Thoracic aorta (tissue), 2 donors: ENCODE results near the gene CCDC117. TPM values are rescaled to one million over a fixed set of nuclear protein-coding genes. Genes with fewer than 3 reads are reported as not detected.
"Not testable (repeated sequence)": the region's sequence is repeated elsewhere in the genome, so short reads cannot be mapped to it uniquely, and the experiment has no call there.

Experiments used
- ATAC-seq: fragments of 150-250 bp; one replicate; pipeline ENCODE4 v1.8.0; 2017; ENCODE audit warnings: low read depth; ENCODE audit not compliant: insufficient number of reproducible peaks, low FRiP score
- DNase-seq: peaks from one replicate; pipeline ENCODE4 v3.0.0-alpha.2; 2020; ENCODE audit warnings: low spot score
- H3K27ac ChIP-seq, 2 donors: fragments of 200-600 bp; sonication (generic); 1 replicate in 1 of 2; 2 replicates in 1 of 2; pipeline ENCODE4 v1.5.1; 2016; ENCODE audit warnings: mild to moderate bottlenecking in 2 of 2, moderate library complexity in 2 of 2
- H3K27me3 ChIP-seq: fragments of 200-600 bp; sonication (generic); replicated peaks from 2 replicates; pipeline ENCODE4 v1.6.0; 2016; ENCODE audit warnings: mild to moderate bottlenecking; ENCODE audit not compliant: insufficient read depth
- H3K36me3 ChIP-seq: fragments of 200-600 bp; sonication (generic); one replicate; pipeline ENCODE4 v1.5.1; 2016
- H3K4me1 ChIP-seq, 2 donors: fragments of 200-600 bp; sonication (generic); 1 replicate in 1 of 2; 2 replicates in 1 of 2; pipeline versions ENCODE4 v1.5.1 to v1.6.0; 2016; ENCODE audit warnings: low read depth in 2 of 2, mild to moderate bottlenecking in 1 of 2; ENCODE audit not compliant: control insufficient read depth in 1 of 2
- H3K4me3 ChIP-seq: fragments of 200-600 bp; sonication (generic); 2 replicates; pipeline ENCODE4 v1.5.1; 2016; ENCODE audit warnings: mild to moderate bottlenecking
- H3K9me3 ChIP-seq: fragments of 200-600 bp; sonication (generic); 2 replicates; pipeline ENCODE4 v1.5.1; 2016
- total RNA-seq, 2 donors: library from RNA; depleted of rRNA; stranded (reverse); fragments of >200 nt; gene quantifications; one replicate each; pipeline versions ENCODE4 v1.1.0 to v1.2.3, GENCODE V29; 2016
- TF ChIP-seq, protein P1 (sequence below): fragments of 200-600 bp; sonication (generic); IDR thresholded peaks from one replicate; pipeline ENCODE4 v1.5.1; 2019; ENCODE audit warnings: antibody characterized with exemption

Gene CCDC117
- total RNA-seq, 2 donors from 2014 or later = 15.2 to 18.4 TPM

DNA sequence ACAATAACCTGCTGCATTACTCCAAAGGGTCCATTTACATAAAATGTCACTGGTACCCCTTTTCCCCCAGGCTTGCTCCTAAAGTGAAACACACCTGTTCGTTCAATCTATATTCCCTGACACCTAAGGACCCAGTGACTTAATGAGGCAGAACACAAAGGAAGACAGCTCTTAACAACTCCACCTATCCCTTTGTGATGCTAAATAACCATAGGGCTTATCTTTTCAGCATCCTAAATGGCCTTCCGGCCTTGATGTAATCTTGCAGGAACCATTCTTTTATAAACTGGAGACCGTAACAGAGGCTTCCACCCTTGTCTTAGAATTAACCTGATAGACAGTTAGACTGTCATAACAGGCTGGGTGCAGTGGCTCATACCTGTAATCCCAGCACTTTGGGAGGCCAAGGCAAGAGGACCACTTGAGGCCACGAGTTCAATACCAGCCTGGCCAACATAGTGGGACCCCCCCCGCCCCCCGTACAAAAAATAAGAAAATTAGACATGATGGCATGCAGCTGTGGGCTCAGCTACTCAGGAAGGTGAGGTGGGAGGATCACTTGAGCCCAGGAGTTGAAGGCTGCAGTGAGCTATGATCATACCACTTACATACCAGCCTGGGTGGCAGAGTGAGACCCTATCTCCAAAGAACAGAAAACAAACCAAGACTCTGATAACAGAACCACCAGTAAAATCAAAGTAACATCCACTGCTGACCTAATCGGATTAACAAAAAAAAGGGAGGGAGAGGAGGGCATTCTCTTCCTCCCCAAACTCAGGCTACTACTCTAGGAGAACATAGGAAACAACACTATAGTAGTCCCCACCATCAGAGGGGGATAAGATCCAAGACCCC lies 36.0 kb upstream of the CCDC117 start:
- no peak overlapping the region for H3K4me3 ChIP-seq
- no peak overlapping the region for H3K27ac ChIP-seq
- DNase-seq (no peak), ATAC-seq (no peak)
- TF ChIP-seq, protein P1, sequence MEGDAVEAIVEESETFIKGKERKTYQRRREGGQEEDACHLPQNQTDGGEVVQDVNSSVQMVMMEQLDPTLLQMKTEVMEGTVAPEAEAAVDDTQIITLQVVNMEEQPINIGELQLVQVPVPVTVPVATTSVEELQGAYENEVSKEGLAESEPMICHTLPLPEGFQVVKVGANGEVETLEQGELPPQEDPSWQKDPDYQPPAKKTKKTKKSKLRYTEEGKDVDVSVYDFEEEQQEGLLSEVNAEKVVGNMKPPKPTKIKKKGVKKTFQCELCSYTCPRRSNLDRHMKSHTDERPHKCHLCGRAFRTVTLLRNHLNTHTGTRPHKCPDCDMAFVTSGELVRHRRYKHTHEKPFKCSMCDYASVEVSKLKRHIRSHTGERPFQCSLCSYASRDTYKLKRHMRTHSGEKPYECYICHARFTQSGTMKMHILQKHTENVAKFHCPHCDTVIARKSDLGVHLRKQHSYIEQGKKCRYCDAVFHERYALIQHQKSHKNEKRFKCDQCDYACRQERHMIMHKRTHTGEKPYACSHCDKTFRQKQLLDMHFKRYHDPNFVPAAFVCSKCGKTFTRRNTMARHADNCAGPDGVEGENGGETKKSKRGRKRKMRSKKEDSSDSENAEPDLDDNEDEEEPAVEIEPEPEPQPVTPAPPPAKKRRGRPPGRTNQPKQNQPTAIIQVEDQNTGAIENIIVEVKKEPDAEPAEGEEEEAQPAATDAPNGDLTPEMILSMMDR = no peak
- no peaks in the 10 kb centered on the region for H3K36me3 ChIP-seq
- no peaks in the 10 kb centered on the region for H3K9me3 ChIP-seq
- H3K4me1 ChIP-seq = peaks cover 0 to 4% of the 10 kb centered on the region in 2 donors
- no peaks in the 10 kb centered on the region for H3K27me3 ChIP-seq

DNA sequence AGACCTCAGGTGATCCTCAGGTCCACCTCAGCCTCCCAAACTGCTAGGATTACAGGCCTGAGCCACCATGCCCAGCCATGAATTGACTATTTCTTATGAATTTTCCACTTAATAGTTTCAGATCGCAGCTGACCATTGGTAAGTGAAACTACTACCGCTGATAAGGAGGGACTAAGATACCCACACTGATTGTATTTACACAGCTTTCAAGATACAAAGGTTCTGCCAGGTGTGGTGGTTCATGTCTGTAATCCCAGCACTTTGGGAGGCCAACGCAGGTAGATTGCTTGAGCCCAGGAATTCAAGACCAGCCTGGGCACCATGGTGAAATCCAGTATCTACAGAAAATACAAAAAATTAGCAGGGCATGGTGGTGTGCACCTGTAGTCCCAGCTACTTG lies 34.8 kb upstream of the CCDC117 start:
- Histone ChIP-seq H3K36me3 (no peaks in the 10 kb centered on the region), H3K4me3 (no peak overlapping the region), H3K9me3 (no peaks in the 10 kb centered on the region), H3K4me1 (peaks cover 0 to 7% of the 10 kb centered on the region in 2 donors), H3K27ac (no peak overlapping the region), H3K27me3 (no peaks in the 10 kb centered on the region)
- no peak for ATAC-seq
- DNase-seq = no peak
- TF ChIP-seq, protein P1 = no peak

DNA sequence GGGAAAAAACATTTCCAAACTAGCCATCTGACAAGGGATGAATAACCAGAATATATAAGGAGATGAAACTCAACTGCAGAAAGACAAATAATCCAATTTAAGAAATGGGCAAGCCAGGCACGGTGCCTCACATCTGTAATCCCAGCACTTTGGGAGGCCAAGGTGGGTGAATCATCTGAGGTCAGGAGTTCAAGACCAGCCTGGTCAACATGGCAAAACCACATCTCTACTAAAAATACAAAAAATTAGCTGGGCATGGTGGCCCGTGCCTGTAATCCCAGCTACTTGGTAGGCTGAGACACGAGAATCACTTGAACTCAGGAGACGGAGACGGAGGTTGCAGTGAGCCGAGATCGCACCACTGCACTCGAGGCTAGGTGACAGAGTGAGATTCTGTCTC lies 33.6 kb upstream of the CCDC117 start:
- not testable (repeated sequence) for ATAC-seq, H3K4me3 ChIP-seq, H3K9me3 ChIP-seq, H3K36me3 ChIP-seq, H3K27me3 ChIP-seq, H3K27ac ChIP-seq, DNase-seq
- H3K4me1 ChIP-seq = peaks cover 8 to 13% of the 10 kb centered on the region in 2 donors

DNA sequence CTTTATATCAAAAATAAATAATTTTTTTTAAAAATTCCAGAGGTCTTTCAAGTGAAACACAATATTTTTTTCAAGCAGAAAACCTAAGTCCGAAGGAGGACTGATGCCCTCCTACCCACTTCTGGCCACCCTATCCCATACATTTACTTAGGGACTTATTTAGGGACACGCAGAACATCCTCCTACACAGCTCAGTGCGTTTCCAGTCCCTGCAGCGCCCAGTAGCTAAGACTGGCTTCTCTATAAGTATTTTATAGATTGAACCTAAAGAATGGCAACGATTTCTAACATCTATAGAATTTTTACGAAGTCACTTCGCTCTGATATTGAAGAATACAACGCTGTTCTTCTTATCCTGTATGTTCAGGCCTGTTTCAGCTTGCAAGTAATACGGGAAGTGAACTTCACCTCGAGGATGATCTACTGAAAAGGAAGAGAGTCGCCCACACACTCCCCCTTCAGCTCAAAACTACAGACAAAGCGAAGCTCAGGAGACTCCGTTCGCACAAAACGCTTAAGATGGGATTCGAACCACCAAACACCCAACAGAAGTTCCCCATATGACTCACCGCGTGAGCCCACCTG lies 31.2 kb upstream of the CCDC117 start:
- TF ChIP-seq, protein P1 = no peak

DNA sequence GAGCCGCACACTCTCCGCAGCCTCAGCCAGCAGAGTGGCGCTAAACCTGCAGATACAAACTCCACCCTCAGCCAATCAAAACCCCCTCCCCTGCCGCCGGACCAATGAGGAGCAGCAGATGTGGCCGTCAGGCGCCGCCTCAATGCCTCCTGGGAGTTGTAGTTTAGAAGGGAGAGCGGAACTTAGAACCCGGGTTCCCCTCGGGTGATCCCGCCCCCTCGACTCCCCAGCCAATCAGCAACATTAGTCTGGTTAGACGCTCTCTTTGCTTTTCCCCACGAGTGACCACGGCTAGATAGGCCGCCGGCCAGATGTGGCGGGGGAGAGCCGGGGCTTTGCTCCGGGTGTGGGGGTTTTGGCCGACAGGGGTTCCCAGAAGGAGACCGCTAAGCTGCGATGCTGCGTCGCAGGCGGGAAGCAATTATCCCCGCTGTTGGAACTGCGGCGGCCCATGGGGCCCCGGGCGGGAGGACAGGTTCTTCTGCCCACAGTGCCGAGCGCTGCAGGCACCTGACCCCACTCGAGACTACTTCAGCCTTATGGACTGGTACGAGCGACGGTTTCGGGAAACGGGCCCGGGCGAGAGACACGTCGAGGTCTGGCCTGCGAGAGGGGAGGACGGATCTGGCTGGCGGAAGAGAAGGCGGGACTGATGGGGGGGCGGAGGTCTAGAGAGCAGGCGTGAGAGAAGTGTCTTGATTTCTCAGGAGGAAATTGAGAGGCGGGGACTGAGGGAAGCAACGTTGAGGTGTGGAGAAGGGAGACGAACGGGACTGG lies 30.5 kb upstream of the CCDC117 start, which contains the start of the genes CHEK2 and HSCB:
CHEK2 (minus strand) TSS at position 36 of the 777 bp plus-strand sequence. CDS start 7,099 bp downstream, outside the sequence.
HSCB (plus strand) TSS at position 255 of the 777 bp plus-strand sequence; CDS start at position 312, 57 bp downstream.
- TF ChIP-seq, protein P1 = no peak
- peak within 1 kb of the TSS; percentile 94 for H3K4me3 ChIP-seq
- H3K4me1 ChIP-seq = peaks cover 8 to 13% of the 10 kb centered on the region in 2 donors
- peak within 1 kb of the TSS; percentile 98 for H3K27ac ChIP-seq
- DNase-seq (peak; percentile 98), ATAC-seq (peak; percentile 97)
- H3K27me3 ChIP-seq = no peaks in the 10 kb centered on the region
- peaks cover 12% of the 10 kb centered on the region for H3K36me3 ChIP-seq
- H3K9me3 ChIP-seq = no peaks in the 10 kb centered on the region

More for the DNA sequence above, 31.2 kb upstream of the CCDC117 start:
- Histone ChIP-seq H3K27ac (no peak overlapping the region), H3K36me3 (peaks cover 9% of the 10 kb centered on the region), H3K9me3 (no peaks in the 10 kb centered on the region), H3K27me3 (no peaks in the 10 kb centered on the region), H3K4me1 (peaks cover 8 to 13% of the 10 kb centered on the region in 2 donors), H3K4me3 (peak overlapping the region; percentile 94)
- DNase-seq (no peak), ATAC-seq (no peak)
